HG03571 (cell line): ENCODE measurements around the gene HIGD2A.
A peak's percentile ranks its signal among the peaks of the same experiment; 100 is the strongest.

Source experiments
- ATAC-seq: cut with Tn5 transposase; IDR thresholded peaks from one replicate; pipeline ENCODE4 v1.9.1; 2021; ENCODE audit not compliant: unreplicated experiment

Gene HIGD2A

GRCh38 chr5:176388444-176389134 is at the start of gene HIGD2A, which contains the start of gene NOP16:
Gene HIGD2A, plus strand, starts transcription at chr5:176388751. Its CDS starts 69 bp downstream, at chr5:176388820.
Gene NOP16, minus strand, starts transcription at chr5:176388598. Its CDS starts 59 bp downstream, at chr5:176388539.
- peak; percentile 88 for ATAC-seq

DNA sequence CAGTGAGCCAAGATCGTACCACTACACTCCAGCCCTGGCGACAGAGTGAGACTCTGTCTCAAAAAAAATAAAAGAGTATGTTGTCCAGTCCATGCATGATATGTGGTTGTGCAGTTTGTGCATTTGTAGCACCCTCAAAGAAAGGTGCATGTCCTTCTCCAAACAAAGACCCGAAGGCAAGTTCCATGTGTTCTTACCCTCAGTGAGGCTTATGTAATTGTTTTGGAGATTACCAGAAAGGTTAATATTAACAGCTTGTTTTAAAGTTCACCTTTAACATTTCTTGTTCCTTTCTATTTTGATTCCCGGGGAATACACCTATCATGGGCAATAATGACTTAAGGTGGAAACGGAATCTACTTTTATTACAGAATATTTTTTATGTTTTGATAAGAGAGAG is 49.2 kb upstream of the HIGD2A start:
- ATAC-seq = no peak

DNA sequence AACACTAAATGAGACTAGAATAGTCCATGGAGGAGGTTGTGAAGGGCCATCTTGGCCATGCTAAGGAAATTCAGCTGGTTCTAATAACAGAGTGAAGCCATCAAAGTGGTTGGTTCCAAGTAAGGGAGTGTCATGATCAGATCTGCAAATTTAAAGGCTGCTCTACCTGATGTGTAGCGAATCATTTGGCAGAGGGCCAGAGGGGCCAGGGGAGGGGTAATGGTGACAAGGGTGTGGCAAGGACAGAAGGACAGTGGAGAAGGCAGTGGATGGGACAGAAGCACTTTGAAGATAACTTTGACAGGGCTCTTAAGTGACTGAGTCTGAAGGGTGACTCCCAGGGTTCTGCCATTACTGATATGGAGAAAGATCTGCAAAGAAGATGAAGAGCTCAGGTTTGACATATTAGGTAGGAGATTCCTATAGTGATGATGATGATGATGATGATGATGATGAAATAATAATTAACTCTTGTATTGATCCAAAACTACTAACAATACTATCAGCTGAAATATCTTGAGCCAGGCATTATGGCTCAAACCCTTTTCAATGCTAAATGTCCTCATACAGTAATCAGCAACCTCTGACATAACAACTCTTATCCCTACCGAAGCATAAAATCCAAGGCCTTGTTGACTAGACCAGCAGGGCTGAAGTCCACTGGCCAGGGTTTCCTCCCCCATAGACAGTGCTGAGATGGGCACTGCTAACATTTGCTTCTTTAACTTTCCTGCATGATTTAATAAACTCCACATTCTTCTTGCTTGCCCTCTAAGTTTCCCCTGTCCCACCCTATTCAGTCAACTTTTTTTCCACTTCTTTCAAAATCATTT is 47.0 kb upstream of the HIGD2A start:
- no peak for ATAC-seq

GRCh38 chr5:176342158-176342483 is 46.4 kb upstream of the HIGD2A start:
- ATAC-seq = no peak

GRCh38 chr5:176342766-176343458 is 45.6 kb upstream of the HIGD2A start:
- ATAC-seq = no peak

DNA sequence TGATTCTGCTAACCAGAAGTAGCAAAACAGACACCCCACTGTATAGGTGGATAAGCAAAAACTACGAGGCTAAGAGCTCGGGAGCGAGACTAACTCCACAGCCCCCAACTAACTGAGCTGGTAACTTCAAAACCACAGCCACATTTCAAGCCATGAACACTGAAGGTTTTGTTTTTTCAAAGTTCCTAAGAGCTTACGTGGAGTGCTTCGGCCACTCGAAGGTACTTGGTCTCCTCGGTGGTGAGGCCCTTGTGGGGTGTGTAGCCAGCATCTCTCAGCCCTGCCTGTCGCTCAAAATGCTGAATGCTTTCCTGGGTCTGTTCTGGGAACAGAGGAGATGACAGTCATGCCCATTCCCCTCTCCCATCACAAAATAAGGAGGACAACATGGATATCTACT is 38.1 kb upstream of the HIGD2A start:
- no peak for ATAC-seq

DNA sequence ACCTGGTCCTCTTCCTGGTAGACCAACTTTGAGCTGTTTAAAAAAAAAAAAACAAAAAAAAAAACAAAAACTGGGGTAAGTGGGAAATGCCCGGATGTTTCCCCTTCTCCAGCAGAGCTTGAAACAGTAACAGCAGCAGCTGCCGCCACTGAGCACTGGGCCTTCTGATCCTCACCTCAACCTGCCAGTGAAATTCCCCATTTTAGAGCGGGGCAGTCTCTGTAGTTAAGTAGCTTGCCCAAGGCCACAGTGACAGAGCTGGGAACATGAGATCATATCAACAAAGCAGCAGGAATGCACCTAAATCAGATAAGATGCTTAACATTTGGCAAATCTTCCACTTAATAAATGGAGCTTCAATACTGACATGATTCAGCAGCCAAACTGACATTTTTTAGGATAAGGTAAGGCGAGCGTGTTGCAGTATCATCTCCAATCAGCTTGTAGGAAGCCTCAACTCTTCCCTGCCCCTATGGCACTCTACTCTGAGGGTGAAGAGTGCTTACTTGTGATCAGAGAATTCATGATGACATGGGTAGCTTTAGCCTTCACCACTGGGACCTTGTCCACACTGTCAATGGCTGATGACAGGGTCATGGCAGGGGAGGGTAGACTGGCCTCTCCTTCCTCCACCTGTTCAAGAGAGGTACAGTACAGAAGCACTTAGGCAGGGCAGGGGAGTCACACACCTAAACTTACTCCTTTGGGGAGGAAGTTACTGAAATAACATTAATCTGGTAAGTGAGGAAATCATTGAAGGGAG is 36.3 kb upstream of the HIGD2A start:
- no peak for ATAC-seq

DNA sequence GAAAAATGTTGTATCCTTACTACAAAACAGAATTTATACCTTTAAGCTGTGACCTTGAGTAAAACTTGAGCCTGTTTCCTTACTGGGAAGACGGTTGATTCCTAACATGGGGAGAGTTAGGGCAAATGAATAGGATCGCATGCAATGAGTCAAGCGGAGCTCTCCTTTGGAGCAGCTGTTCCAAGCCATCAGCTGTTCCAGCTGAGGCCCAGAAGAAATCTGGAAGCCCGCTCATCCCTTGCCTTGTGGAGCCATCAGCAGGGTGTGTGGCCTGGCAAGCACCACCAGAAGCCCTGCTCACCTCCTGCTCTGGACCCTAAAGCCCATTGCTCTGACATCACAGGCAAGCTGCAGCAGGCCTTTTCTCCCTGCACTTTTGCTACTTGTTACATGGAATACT is 35.0 kb upstream of the HIGD2A start:
- ATAC-seq = no peak

GRCh38 chr5:176355400-176356178 is 33.0 kb upstream of the HIGD2A start:
- no peak for ATAC-seq

GRCh38 chr5:176356179-176356566 is 32.4 kb upstream of the HIGD2A start:
- no peak for ATAC-seq

GRCh38 chr5:176359658-176360057 is 28.9 kb upstream of the HIGD2A start:
- no peak for ATAC-seq

- ATAC-seq = no peak
Measured at GRCh38 chr5:176360894-176361436, 27.6 kb upstream of the HIGD2A start.

DNA sequence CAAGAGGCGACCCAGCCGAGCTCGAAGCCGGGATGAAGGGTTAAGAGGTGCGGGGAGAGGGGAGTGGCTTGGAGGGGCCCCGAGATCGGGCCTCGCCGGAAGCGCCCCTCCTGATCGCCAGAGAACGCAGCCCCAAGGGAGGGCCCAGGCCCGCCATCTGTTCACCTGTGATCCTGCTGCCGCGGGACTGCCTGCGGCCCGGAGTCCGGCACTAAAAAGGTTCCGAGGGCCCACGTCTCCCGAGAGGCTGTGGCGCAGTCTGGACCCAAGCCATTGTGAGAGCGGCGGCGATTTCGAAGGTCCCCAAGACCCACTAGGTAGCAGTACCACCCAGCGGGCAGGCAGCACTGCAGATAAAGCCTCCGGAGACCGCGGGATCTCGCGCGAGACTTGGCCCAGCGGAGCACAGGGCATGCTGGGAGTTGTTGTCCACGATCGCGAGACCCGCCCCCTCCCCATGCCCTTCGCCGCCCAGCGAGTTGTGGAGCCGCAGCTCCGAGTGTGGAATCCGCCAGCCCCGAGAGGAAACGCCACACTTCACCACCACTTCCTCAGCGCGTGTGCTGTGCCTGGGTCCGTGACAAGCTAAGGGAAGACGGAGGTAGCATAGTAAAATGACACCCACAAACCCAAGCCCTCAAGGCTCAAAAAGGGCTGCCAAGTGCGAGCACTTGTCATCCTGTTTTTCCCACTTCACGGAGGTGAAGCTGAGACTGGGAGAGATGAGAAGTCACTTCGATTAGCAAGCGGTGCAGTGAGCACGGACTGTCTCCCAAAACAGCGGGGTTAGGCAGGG is 26.9 kb upstream of the HIGD2A start, which contains the start of gene KIAA1191:
KIAA1191 (minus strand) TSS at position 328 of the 796 bp plus-strand sequence. CDS start 2,256 bp downstream, outside the sequence.
- peak; percentile 87 for ATAC-seq

DNA sequence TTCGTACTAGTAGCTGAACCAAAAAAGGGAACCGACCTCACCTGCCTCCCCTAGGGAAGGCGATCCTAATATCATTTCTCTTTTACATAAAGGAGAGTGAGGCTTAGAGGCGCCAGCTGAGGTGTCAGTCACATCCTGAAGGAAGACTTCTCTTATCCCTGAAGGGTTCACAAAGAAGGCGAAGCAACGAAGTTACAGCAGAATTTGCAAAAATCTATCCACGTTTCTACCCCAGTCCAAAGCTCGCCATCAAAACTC is 26.4 kb upstream of the HIGD2A start:
- ATAC-seq = peak; percentile 1

- no peak for ATAC-seq
Measured at GRCh38 chr5:176364765-176365350, 23.7 kb upstream of the HIGD2A start.

DNA sequence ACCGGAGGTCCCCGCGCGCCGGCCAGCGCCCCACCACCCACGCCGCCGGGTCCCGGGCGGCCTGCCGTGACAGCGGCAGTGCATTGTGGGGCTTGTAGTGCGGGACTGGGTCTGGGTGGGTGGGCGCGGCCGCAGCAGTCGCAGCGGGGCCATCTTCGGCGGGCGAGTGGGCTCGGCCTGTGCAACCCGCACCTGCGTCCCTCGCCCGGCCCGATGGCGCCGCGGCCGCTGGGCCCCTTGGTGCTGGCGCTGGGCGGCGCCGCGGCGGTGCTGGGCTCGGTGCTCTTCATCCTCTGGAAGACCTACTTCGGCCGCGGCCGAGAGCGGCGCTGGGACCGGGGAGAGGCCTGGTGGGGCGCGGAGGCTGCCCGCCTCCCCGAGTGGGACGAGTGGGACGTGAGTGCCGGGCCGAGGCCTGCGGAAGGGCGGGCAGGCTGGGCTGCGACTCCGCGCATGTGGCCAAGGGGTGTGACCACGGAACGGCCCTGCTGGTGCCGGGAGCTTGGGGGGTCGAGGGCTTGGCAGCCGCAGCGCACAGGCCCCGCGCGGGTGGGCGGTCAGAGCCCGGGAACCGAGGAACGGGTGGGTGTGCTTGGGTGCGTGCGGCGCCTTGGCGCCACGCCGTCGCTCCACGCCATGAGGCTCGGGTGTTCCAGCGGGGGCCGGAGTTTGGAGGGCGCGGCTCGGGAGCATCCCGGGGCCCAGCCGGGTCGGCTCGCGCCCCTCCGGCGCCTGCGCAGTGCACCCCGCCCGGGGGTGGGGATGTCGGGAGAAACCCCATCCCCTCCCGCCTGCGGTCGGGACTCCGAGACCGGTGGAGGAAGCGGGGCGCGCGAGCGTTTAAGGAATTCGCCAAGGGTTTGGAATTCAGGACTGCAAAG is 23.0 kb upstream of the HIGD2A start, which contains the start of gene ARL10:
ARL10 (plus strand) TSS at position 137 of the 881 bp plus-strand sequence; CDS start at position 214, 77 bp downstream.
- no peak for ATAC-seq

DNA sequence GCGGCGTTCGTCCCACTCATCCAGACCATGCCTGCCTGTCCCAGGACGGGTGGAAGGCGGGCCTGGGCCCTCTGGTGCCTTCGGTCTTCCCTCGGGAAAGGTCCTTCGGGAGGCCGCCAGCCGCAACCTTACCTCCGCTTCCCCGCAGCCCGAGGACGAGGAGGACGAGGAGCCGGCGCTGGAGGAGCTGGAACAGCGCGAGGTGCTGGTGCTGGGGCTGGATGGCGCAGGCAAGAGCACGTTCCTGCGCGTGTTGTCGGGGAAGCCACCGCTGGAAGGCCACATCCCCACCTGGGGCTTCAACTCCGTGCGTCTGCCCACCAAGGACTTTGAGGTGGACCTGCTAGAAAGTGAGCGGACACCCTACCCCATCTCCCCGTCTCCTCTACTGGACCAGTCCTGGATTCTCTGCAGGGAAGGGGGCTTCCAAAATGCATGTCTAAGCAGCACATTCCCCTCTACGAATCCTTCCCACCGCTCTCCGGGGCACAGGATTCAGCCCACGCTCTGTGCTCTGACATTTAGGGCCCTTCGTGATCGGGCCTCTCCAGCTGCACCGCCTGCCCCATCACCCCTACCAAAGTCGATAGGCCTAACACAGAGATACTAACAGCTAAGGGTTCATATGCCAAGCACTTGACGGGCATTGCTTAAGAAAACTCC is 22.2 kb upstream of the HIGD2A start:
- no peak for ATAC-seq
